GM21723 (cell line): ENCODE measurements around the gene HMGB1.

Experiments used
- ATAC-seq: cut with Tn5 transposase; IDR thresholded peaks from one replicate; pipeline ENCODE4 v1.9.1; 2021; ENCODE audit warnings: mild to moderate bottlenecking, moderate library complexity; ENCODE audit not compliant: unreplicated experiment

Gene HMGB1

DNA sequence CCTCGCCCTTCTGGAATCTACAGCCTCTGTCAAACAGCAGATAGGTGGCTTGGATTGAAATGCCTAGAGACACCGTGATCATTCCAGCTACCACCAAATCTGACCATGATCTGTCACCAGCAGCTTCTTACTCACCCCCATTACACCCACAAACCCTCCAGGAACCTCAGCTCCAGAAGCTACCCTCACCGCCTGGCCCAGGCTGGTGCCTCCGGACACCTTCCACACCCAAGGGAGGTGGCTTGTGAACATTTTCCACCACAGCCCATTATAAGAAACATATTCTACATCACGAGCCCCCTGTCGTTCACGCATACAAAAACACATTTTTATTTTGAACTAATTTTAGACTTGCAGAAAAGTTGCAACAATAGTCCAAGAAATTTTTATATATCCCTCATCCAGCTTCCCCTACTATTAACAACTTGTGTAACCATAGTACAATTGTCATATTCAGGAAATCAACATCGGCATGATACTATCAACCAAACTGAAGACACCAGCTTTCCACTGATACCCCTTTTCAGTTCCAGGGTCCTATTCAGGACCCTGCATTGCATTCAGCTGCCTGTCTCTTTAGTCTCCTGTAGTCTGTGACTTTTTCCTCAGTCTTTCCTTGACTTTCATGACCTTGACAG, 58.8 kb downstream of the HMGB1 start:
- no peak for ATAC-seq
